GM23248 (cell line): Measurements from ENCODE around the gene BCAR3.

Experiments
- EZH2 ChIP-seq: fragments of 200-600 bp; sonication (generic); IDR thresholded peaks from 2 replicates; pipeline ENCODE4 v1.6.1; 2018; ENCODE audit warnings: antibody characterized with exemption, mild to moderate bottlenecking; ENCODE audit not compliant: insufficient read depth, poor library complexity, severe bottlenecking
- EZH2phosphoT487 ChIP-seq: fragments of 200-600 bp; sonication (generic); IDR thresholded peaks from 2 replicates; pipeline ENCODE4 v1.6.1; 2018; ENCODE audit warnings: antibody characterized with exemption, moderate library complexity, mild to moderate bottlenecking, low read depth; ENCODE audit not compliant: insufficient read depth

DNA sequence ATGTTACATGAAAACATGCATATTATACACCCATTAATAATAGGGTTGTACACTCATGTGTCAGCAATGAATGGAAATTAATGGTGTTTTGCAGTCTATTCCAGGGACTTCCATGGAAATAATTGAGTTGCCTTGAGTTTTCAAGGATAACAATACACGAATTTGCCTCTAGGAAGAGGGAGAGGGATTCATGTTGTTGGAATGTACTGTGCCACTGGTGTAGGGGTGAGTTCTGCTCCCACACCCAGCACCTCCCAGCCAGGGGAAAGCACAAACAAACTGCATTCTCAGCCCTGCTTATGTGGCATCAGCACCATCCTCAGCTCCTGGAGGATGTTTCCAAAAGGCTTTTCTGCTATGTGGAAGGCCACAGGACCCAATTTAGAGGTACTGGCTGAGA lies 57.8 kb downstream of the BCAR3 start:
- TF ChIP-seq EZH2 (no peak), EZH2phosphoT487 (no peak)
